Activated T-helper 9 cell treated with anti-CD3 and anti-CD28 coated beads, Interleukin-2, amount 50 U/mL, for 16 hours (primary cell): ENCODE results near the gene TMEM108.

Source experiments
- DNase-seq: peaks from one replicate; pipeline ENCODE4 v3.0.0-alpha.2; 2020; ENCODE audit warnings: low read depth

TMEM108 gene

GRCh38 chr3:133167340-133168024, 129.3 kb downstream of the TMEM108 start:
- DNase-seq, result no peak

DNA sequence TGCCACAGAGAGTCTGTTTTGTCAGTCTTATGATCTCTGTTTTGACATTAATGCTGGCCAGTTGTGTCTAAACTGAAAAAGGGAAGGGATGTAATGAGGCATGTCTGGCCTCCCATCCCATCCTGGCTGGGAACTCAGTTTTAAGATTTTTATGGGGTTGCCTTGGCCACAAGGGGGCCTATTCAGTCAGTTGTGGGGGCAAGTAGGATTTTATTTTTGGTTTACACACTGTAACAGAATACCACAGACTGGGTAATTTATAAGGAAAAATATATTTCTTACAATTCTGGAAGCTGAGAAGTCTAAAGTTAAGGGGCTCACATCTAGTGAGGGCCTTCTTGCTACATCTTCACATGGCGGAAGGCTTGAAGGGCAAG, 129.8 kb downstream of the TMEM108 start:
- no peak for DNase-seq

DNA sequence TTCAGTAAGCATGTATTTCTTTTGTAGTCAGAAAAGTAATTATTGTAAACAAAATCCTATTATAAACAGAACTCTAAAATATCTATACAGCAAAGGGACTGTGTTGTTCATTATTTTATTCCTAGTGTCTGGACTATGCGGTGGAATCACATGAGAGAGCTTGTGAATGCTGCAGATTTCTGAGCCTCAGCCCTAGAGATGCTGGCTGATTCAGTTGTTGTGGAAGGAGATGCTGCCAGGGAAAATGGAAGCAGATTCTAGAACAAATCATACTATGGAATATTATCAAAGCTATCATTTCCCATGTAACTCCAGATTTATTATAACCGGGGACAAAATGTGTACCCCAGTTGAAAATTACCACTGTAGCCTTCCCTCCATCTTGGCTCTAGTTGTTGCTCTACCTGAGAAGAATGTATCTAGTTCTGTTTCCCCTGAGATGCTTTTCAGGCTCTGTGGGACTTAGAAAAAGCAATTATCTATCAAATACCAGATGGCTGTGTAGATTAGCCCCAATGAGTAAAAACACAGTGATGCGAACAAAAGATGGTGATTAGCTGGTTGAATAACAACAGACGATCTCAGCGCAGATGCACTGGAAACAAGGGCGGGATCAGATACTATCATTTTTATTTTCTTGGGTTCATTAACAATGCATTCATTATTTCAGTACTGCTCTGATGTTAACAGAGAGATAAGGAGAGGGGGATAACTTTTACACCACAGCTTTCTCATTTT, 131.3 kb downstream of the TMEM108 start:
- no peak for DNase-seq

GRCh38 chr3:133171831-133172230, 133.6 kb downstream of the TMEM108 start:
- DNase-seq, result no peak

- no peak for DNase-seq
Observed at GRCh38 chr3:133181392-133182150, 143.4 kb downstream of the TMEM108 start.

DNA sequence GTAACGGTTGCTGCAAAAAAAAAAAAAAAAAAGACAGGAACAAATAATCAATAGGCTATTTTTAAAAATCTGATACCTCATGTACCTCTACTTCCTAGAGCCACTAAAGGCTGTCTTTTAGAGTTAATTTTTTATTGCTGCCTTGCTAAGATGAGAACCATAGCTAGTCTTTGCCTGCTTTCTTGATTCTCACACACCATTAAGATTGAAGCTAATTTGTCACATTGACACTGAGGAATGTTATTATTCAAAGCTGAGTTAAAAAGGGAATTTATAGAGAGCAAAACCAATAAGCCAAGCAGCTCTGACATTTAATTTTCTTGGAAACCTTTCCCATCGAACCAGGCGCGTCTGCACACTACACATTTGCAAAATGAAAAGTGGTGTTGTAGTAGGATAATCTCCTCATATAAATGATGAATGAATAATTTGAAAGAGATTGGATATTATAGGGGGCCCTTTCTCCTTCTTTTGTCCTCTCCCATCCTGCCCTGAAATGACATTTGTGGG, 149.7 kb downstream of the TMEM108 start:
- no peak for DNase-seq

- DNase-seq, result no peak
Observed at GRCh38 chr3:133188996-133189395, 150.8 kb downstream of the TMEM108 start.

DNA sequence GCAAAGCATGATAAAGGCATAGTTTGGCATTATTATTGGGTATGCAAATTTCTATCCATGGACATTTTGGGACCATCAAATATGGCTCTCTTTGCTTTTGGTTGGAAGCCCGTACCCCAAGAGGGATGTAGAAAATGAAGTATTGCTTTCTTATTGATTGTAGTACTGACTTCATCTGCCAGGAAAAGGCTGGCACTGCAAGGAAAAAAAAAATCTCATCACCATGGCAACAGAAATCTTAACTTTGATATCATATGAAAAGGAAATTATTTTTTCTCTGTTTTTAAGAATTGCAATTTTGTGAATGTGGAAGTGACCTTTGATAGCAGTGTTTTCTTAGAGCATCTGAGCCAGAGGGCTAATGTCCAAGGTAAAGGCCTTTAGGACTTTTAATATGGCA, 151.7 kb downstream of the TMEM108 start:
- DNase-seq, result no peak

DNA sequence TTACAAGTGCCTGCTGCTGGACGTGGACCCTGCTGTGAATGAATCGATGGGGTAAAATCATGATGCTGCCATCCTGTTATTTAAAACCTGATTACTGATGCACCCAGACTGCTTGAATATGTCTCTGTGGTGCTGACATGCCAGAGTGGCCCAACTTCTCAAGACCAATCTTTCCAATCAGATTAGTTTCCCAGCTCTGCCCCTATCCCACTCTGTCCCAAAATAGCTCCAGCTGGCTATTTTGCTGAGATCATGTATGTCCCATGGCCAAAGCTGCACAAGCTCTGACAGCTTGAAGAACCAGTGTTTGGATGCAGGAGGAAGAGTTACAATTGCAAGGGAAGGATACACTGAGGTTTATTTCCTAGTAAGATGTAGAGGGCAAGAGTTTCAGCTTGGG, 153.6 kb downstream of the TMEM108 start:
- no peak for DNase-seq

GRCh38 chr3:133192363-133192945, 154.3 kb downstream of the TMEM108 start:
- no peak for DNase-seq

- no peak for DNase-seq
Observed at GRCh38 chr3:133192967-133193366, 154.8 kb downstream of the TMEM108 start.

- DNase-seq, result no peak
Observed at GRCh38 chr3:133196527-133196926, 158.3 kb downstream of the TMEM108 start.

- DNase-seq, result no peak
Observed at GRCh38 chr3:133197619-133198018, 159.4 kb downstream of the TMEM108 start.

GRCh38 chr3:133206921-133207320, 168.7 kb downstream of the TMEM108 start:
- DNase-seq, result no peak

GRCh38 chr3:133208184-133208583, 170.0 kb downstream of the TMEM108 start:
- no peak for DNase-seq

GRCh38 chr3:133209871-133210550, 171.8 kb downstream of the TMEM108 start:
- no peak for DNase-seq

DNA sequence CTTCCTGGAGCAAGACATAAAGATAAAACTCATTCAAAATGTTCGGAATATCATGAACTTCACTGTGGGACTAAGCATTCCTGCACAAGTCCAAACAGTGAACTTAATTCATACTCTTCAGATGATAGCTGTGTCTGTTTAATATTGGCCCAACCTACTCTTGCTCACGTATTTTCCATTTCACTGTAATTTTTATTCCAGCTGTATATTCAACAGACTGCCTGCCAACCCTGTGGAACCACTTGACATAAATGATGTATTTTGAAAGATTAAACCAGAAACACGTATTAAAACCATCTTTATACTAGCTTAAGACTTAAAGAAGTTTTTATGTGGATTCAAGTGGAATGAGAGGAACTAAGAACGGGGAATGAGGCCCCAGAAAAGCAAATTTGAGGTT, 172.5 kb downstream of the TMEM108 start:
- DNase-seq, result no peak

DNA sequence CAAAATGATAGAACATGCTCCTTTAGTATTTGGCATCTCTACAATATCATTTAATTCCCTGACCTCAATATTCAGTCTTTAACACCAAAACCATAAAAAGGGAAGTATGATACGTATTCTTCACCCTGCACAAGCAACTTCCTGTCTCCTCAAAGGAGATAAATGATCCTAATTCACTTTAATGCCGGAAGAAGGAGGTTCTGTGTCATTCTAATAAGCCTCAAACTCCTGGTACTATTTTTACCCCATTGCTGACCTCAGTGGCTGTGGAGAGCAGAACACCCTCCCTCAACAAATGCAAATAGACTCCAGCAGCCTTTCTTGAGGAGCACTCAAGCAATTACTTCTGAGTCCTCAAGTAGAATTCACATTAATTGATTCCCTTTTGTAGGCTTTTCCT, 173.3 kb downstream of the TMEM108 start:
- DNase-seq, result no peak

GRCh38 chr3:133211856-133212255, 173.7 kb downstream of the TMEM108 start:
- no peak for DNase-seq

GRCh38 chr3:133213937-133214336, 175.7 kb downstream of the TMEM108 start:
- DNase-seq, result no peak

DNA sequence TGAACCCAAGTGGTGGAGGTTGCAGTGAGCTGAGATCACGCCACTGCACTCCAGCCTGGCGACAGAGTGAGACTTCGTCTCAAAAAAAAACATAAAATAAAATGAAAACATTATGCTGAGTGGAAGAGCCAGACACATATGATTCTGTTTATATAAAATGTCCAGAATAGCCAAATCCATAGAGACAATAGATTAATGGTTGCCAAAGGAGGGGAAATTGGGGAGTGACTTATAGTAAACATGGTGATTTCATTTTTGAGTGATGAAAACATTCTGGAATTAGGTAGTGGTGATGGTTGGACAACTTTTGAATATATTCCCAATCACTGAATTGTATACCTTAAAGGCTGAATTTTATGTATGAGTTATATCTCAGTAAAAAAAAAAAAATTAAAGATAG, 189.6 kb downstream of the TMEM108 start:
- DNase-seq, result no peak

DNA sequence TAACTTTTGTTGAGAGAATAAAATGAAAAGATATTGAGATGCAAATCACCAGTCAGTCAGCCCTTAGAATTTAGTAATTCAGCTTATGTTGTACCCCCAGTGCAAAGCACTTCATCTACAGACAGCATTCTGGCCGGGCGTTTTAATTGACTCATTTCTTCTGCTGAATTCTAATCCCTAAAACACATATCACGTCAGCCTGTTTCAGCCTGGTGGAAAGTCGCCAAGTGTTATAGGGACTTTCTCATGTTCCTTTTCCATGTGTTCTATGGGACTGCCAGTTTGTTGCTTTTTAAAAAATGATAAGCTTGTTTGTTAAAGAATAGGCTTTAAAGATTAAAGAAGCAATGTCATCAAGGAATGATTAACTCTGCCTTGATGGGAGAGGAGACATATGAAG, 192.0 kb downstream of the TMEM108 start:
- DNase-seq, result no peak
